ENCODE measurements around the gene C11orf98. TPM values are rescaled to one million over a fixed set of nuclear protein-coding genes. Genes with fewer than 3 reads are reported as not detected.

Gene C11orf98
- total and polyA plus RNA-seq, 9 donors: 24.2 to 62.3 (median 37.1) TPM

- intact Hi-C loops (cut with DNase I): loop anchor here in 2 of 4 donors (5.0 to 10.0 kb wide), 2 partner anchors 56 to 276 kb away; partner anchors contain the start of genes HNRNPUL2 (in 1 of the 2) and TTC9C (in 1 of the 2)
- WGBS, 3 donors: 0 to 1% (median 0%) methylated on average over 17 of the region's 17 CpGs
- Histone ChIP-seq H3K4me1 (ENCODE audit: insufficient read depth) (peaks cover 15% of the 10 kb centered on the region), H3K9me3 (no peaks in the 10 kb centered on the region), H3K4me3 (peak overlapping the region; percentile 83), H3K27ac (peak overlapping the region; percentile 44 to 82), H3K27me3 (no peaks in the 10 kb centered on the region), H3K36me3 (no peaks in the 10 kb centered on the region)
- TF ChIP-seq POLR2A (IDR thresholded peaks at IDR 0.05) (no peak), EP300 (IDR thresholded peaks at IDR 0.05) (no peak), CTCF (IDR thresholded peaks at IDR 0.05) (no peak)
- DNase-seq: no peak
Measured at GRCh38 chr11:62671236-62671607, 6.2 kb upstream of the C11orf98 start.

- Histone ChIP-seq H3K27ac (no peak overlapping the region), H3K27me3 (no peaks in the 10 kb centered on the region), H3K4me3 (no peak overlapping the region), H3K9me3 (no peaks in the 10 kb centered on the region), H3K36me3 (no peaks in the 10 kb centered on the region), H3K4me1 (ENCODE audit: insufficient read depth) (peaks cover 16% of the 10 kb centered on the region)
- intact Hi-C loops (cut with DNase I): loop anchor here in 2 of 4 donors (5.0 to 10.0 kb wide), 2 partner anchors 58 to 275 kb away; partner anchors contain the start of genes HNRNPUL2 (in 1 of the 2) and TTC9C (in 1 of the 2)
- TF ChIP-seq CTCF (IDR thresholded peaks at IDR 0.05): no peak
- no peak for TF ChIP-seq POLR2A (IDR thresholded peaks at IDR 0.05)
- no peak for TF ChIP-seq EP300 (IDR thresholded peaks at IDR 0.05)
- DNase-seq: no peak
- 58 to 75% (median 66%) methylated on average over 4 of the region's 4 CpGs for WGBS, 3 donors
Measured at GRCh38 chr11:62669420-62670161, 4.6 kb upstream of the C11orf98 start.

GRCh38 chr11:62667460-62667859 lies 2.5 kb upstream of the C11orf98 start:
- no peaks in the 10 kb centered on the region for H3K27me3 ChIP-seq
- no peak for DNase-seq
- no peaks in the 10 kb centered on the region for H3K36me3 ChIP-seq
- no peak overlapping the region for H3K27ac ChIP-seq
- H3K4me1 ChIP-seq (ENCODE audit: insufficient read depth): peaks cover 11% of the 10 kb centered on the region
- H3K9me3 ChIP-seq: no peaks in the 10 kb centered on the region
- H3K4me3 ChIP-seq: no peak overlapping the region
- TF ChIP-seq POLR2A (IDR thresholded peaks at IDR 0.05) (no peak), EP300 (IDR thresholded peaks at IDR 0.05) (no peak), CTCF (IDR thresholded peaks at IDR 0.05) (no peak)
- 62 to 76% (median 63%) methylated on average over 2 of the region's 2 CpGs for WGBS, 3 donors
- intact Hi-C loops (cut with DNase I): no loop called here

GRCh38 chr11:62666259-62666926 lies 1.4 kb upstream of the C11orf98 start:
- Histone ChIP-seq H3K36me3 (no peaks in the 10 kb centered on the region), H3K27ac (peak overlapping the region in 1 of 2 donors; percentile 79), H3K27me3 (no peaks in the 10 kb centered on the region), H3K4me3 (peak overlapping the region; percentile 71), H3K4me1 (ENCODE audit: insufficient read depth) (peaks cover 11% of the 10 kb centered on the region), H3K9me3 (no peaks in the 10 kb centered on the region)
- TF ChIP-seq CTCF (IDR thresholded peaks at IDR 0.05) (no peak), EP300 (IDR thresholded peaks at IDR 0.05) (no peak), POLR2A (IDR thresholded peaks at IDR 0.05) (no peak)
- WGBS, 3 donors: 24 to 41% (median 27%) methylated on average over 16 of the region's 16 CpGs
- intact Hi-C loops (cut with DNase I): no loop called here
- DNase-seq: no peak
